Ectodermal cell (in vitro differentiated cells): Measurements from ENCODE around the gene CACUL1.
"Not testable (repeated sequence)": the region's sequence is repeated elsewhere in the genome, so short reads cannot be mapped to it uniquely, and the experiment has no call there.

ENCODE experiments used
- H3K27ac ChIP-seq: 2 replicates; pipeline ENCODE4 v1.7.0; 2013; ENCODE audit warnings: mild to moderate bottlenecking, low read depth, low read length; ENCODE audit not compliant: insufficient read depth, poor library complexity, severe bottlenecking
- H3K27me3 ChIP-seq: 2 replicates; pipeline ENCODE4 v1.7.0; 2013; ENCODE audit warnings: mild to moderate bottlenecking, low read length; ENCODE audit not compliant: insufficient read depth, control insufficient read depth, poor library complexity, severe bottlenecking
- H3K36me3 ChIP-seq: one replicate; pipeline ENCODE4 v1.7.0; 2013; ENCODE audit warnings: low read length; ENCODE audit not compliant: control insufficient read depth, insufficient read depth
- H3K4me1 ChIP-seq: one replicate; pipeline ENCODE4 v1.7.0; 2013; ENCODE audit warnings: low read length; ENCODE audit not compliant: control insufficient read depth, insufficient read depth
- H3K4me3 ChIP-seq: 2 replicates; pipeline ENCODE4 v1.7.0; 2013; ENCODE audit warnings: low read depth, low read length, control low read depth; ENCODE audit not compliant: insufficient read depth
- H3K9me3 ChIP-seq: 2 replicates; pipeline ENCODE4 v1.7.0; 2013; ENCODE audit warnings: mild to moderate bottlenecking, low read length, moderate library complexity; ENCODE audit not compliant: control insufficient read depth
- WGBS, 2 experiments: methylation state at CpG; one replicate each; pipeline ENCODE4 v1.1.7; 2013; ENCODE audit warnings: missing lambda C conversion rate in 2 of 2; 5-methylcytosine and 5-hydroxymethylcytosine counted together

CACUL1 gene

GRCh38 chr10:118752409-118752808 is 2.4 kb downstream of the CACUL1 start:
- Histone ChIP-seq H3K27me3 (peaks cover 16% of the 10 kb centered on the region), H3K4me1 (peaks cover 11% of the 10 kb centered on the region), H3K9me3 (no peaks in the 10 kb centered on the region), H3K4me3 (no peak overlapping the region), H3K36me3 (no peaks in the 10 kb centered on the region), H3K27ac (no peak overlapping the region)
- WGBS, 2 experiments = 95 to 100% methylated on average over 1 to 3 of the region's 3 CpGs

- Histone ChIP-seq H3K4me3 (no peak overlapping the region), H3K9me3 (no peaks in the 10 kb centered on the region), H3K27ac (no peak overlapping the region), H3K27me3 (peaks cover 7% of the 10 kb centered on the region), H3K36me3 (no peaks in the 10 kb centered on the region), H3K4me1 (peaks cover 11% of the 10 kb centered on the region)
- 95 to 100% methylated on average over 1 of the region's 1 CpG for WGBS, 2 experiments
Observed at GRCh38 chr10:118751265-118751664, 3.5 kb downstream of the CACUL1 start.

GRCh38 chr10:118748041-118748440 is 6.7 kb downstream of the CACUL1 start:
- 90 to 97% methylated on average over 6 of the region's 6 CpGs for WGBS, 2 experiments
- H3K4me1 ChIP-seq = peaks cover 6% of the 10 kb centered on the region
- H3K27me3 ChIP-seq = no peaks in the 10 kb centered on the region
- no peak overlapping the region for H3K4me3 ChIP-seq
- no peak overlapping the region for H3K27ac ChIP-seq
- no peaks in the 10 kb centered on the region for H3K9me3 ChIP-seq
- no peaks in the 10 kb centered on the region for H3K36me3 ChIP-seq

GRCh38 chr10:118746246-118746645 is 8.5 kb downstream of the CACUL1 start:
- Histone ChIP-seq H3K9me3 (no peaks in the 10 kb centered on the region), H3K27me3 (no peaks in the 10 kb centered on the region), H3K4me1 (no peaks in the 10 kb centered on the region), H3K4me3 (no peak overlapping the region), H3K36me3 (no peaks in the 10 kb centered on the region), H3K27ac (no peak overlapping the region)
- WGBS, 2 experiments = 97 to 100% methylated on average over 3 to 4 of the region's 4 CpGs

- Histone ChIP-seq H3K27ac (no peak overlapping the region), H3K36me3 (no peaks in the 10 kb centered on the region), H3K9me3 (no peaks in the 10 kb centered on the region), H3K4me3 (no peak overlapping the region), H3K4me1 (no peaks in the 10 kb centered on the region), H3K27me3 (no peaks in the 10 kb centered on the region)
- WGBS, 2 experiments = 86 to 89% methylated on average over 4 of the region's 4 CpGs
Observed at GRCh38 chr10:118745056-118745455, 9.7 kb downstream of the CACUL1 start.

GRCh38 chr10:118744346-118744918 is 10.3 kb downstream of the CACUL1 start:
- not testable (repeated sequence) for H3K36me3 ChIP-seq, H3K4me1 ChIP-seq, H3K4me3 ChIP-seq, H3K27ac ChIP-seq, H3K27me3 ChIP-seq, H3K9me3 ChIP-seq
- WGBS, 2 experiments = 94 to 95% methylated on average over 8 to 9 of the region's 9 CpGs

GRCh38 chr10:118742782-118743181 is 12.0 kb downstream of the CACUL1 start:
- H3K27me3 ChIP-seq = no peaks in the 10 kb centered on the region
- no peak overlapping the region for H3K27ac ChIP-seq
- H3K9me3 ChIP-seq = no peaks in the 10 kb centered on the region
- H3K36me3 ChIP-seq = no peaks in the 10 kb centered on the region
- 92 to 100% methylated on average over 1 of the region's 1 CpG for WGBS, 2 experiments
- H3K4me3 ChIP-seq = no peak overlapping the region
- no peaks in the 10 kb centered on the region for H3K4me1 ChIP-seq

- Histone ChIP-seq H3K9me3 (no peaks in the 10 kb centered on the region), H3K27me3 (no peaks in the 10 kb centered on the region), H3K36me3 (no peaks in the 10 kb centered on the region), H3K27ac (no peak overlapping the region), H3K4me1 (no peaks in the 10 kb centered on the region), H3K4me3 (no peak overlapping the region)
- WGBS, 2 experiments = 98 to 100% methylated on average over 1 to 2 of the region's 2 CpGs
Observed at GRCh38 chr10:118742032-118742431, 12.7 kb downstream of the CACUL1 start.

- WGBS, 2 experiments = 74 to 78% methylated on average over 2 of the region's 2 CpGs
- Histone ChIP-seq H3K27ac (no peak overlapping the region), H3K4me1 (no peaks in the 10 kb centered on the region)
Observed at GRCh38 chr10:118738406-118738805, 16.4 kb downstream of the CACUL1 start.

GRCh38 chr10:118737603-118738302 is 17.0 kb downstream of the CACUL1 start:
- no peak overlapping the region for H3K27ac ChIP-seq
- H3K36me3 ChIP-seq = no peaks in the 10 kb centered on the region
- no peak overlapping the region for H3K4me3 ChIP-seq
- H3K4me1 ChIP-seq = no peaks in the 10 kb centered on the region
- no peaks in the 10 kb centered on the region for H3K27me3 ChIP-seq
- 94 to 95% methylated on average over 3 of the region's 3 CpGs for whole genome bisulfite sequencing, 2 experiments
- no peaks in the 10 kb centered on the region for H3K9me3 ChIP-seq

More at GRCh38 chr10:118738406-118738805, 16.4 kb downstream of the CACUL1 start:
- H3K4me3 ChIP-seq = no peak overlapping the region
- no peaks in the 10 kb centered on the region for H3K36me3 ChIP-seq
- no peaks in the 10 kb centered on the region for H3K27me3 ChIP-seq
- H3K9me3 ChIP-seq = no peaks in the 10 kb centered on the region
